Middle frontal gyrus (tissue), 1 donor: ENCODE results near the gene CDYL2.
"Not testable (repeated sequence)": the region's sequence is repeated elsewhere in the genome, so short reads cannot be mapped to it uniquely, and the experiment has no call there.

Experiments used
- DNase-seq: peaks from one replicate; pipeline ENCODE4 v3.0.0-alpha.2; 2015; ENCODE audit warnings: low spot score; ENCODE audit errors: extremely low spot score

CDYL2 gene, protein sequence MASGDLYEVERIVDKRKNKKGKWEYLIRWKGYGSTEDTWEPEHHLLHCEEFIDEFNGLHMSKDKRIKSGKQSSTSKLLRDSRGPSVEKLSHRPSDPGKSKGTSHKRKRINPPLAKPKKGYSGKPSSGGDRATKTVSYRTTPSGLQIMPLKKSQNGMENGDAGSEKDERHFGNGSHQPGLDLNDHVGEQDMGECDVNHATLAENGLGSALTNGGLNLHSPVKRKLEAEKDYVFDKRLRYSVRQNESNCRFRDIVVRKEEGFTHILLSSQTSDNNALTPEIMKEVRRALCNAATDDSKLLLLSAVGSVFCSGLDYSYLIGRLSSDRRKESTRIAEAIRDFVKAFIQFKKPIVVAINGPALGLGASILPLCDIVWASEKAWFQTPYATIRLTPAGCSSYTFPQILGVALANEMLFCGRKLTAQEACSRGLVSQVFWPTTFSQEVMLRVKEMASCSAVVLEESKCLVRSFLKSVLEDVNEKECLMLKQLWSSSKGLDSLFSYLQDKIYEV

DNA sequence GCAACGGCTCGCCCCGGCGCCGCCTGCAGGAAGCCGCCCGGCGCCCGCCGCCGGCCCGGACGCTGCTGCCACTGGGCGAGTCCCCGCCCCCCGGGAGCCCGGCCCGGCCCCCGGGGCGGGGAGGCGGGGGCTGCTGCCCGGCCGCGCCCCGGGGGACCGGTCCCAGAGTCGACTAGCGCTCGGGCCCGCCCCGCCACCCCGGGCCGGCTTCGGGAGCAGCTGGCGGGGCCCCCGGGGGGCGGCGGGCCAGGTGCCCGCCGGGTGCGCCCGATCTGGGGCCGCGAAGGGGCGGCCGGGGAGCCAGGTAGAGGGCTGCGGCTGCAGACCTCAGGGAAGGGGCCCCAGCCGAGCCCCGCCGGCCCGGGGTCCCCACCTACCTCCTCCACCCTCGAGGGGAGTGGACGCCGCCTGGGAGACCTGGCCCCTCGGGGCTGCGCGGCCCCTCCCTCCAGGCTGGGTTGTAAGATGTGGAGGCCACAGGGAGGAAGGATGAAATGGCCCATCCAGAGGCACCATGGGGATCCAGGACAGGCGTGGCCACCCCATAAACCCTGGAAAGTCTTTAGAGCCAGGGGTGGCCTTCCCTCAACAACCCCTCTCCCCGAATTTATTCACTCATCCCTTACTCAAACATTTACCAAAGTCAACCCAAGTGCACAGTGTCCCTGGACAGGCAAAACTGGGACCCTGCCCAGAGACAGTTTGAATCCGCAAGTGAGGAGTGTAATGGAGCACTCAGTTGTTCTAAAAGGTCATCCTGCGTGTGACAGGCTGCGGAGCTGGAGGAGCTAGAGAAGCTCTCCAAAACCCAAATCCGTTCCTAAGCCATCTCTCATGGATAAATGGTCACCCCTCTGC, at the start of gene CDYL2:
Gene CDYL2, minus strand, starts transcription at position 73 of the 858 bp plus-strand sequence. CDS start 425 bp downstream, outside the sequence.
- DNase-seq, result no peak

DNA sequence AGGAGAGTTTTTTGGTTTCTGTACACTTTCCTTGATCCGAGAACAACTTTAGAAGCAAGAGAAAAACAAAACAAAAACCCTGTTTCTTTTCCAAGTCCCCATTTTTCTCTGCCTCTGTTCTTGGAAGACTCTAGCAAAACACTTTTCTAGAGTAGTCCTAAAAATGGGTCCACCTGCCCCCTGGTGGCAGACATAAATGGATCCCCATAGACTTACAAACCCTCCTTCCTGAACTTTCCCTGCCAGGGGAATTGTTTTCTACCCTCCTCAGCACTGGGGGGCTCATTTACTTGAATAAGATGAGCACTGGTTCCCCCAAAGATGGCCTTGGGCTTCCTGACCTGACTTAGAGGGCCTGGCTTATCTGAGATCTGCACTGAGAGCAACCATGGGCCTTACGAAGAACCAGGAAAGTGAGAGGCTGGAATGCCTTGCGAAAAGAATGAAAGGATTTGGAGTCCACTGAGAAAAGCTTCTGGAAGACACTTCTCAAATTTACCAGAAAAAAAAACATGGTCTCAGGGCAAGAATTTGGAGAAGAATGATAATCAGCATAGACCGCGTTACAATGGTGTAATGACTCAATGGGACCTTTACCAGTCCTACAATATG, 48.0 kb upstream of the CDYL2 start:
- no peak for DNase-seq

- DNase-seq, result no peak
Measured at GRCh38 chr16:80851831-80852230, 47.4 kb upstream of the CDYL2 start.

GRCh38 chr16:80850757-80851156, 46.4 kb upstream of the CDYL2 start:
- DNase-seq, result no peak

DNA sequence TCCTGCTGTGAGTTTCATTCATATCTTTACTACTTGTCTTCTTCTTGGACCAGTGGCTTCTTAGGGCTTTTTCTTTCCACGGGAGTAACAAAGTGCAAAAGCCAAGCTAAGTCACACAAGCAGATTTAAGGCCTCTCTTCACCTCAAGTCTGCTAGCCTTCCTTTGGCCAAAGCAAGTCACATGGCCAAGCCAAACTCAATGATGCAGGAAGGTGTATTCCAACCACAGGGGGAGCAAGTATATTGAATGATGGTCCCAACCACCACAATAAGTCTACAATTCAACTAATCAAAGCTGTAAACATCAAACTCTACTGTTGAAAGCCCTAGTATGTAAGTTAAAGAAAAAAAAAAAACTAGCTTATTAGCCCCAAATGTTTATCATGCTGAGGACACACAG, 44.5 kb upstream of the CDYL2 start:
- DNase-seq, result no peak

- DNase-seq, result no peak
Measured at GRCh38 chr16:80846680-80847079, 42.3 kb upstream of the CDYL2 start.

GRCh38 chr16:80846275-80846674, 41.9 kb upstream of the CDYL2 start:
- DNase-seq, result no peak

DNA sequence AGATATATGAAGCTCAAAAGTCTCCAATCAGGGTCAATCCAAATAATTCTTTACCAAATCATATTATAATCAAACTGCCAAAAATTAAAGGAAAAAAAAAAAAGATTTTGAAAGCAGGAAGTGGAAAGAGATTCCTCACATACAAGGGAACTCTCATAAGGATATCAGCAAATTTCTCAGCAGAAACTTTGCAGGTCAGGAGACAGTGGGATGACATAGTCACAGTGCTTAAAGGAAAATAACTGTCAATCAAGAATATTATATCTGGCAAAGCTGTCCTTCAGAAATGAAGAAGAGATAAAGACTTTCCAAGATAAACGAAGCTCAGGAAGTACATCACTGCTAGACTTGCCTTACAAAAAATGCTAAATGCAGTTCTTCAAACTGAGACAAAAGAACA, 40.0 kb upstream of the CDYL2 start:
- DNase-seq, result no peak

DNA sequence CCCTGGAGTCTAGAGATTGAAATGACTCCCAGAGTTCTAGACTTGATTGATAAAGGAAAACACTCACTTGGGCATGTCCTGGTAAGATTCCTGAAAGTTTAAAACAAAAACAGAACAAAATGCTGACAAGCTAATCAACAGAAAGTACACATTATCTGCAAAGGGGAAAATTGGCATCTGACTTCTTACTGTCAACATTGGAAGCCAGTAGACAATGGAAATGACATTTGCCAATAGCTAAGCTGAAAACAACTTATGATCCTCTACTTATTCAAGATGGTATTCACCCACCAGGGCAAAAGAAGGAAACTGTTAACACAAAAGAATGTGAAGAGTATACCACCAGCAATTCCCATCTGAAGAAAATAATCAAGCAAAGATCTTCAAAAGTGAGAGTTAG, 36.8 kb upstream of the CDYL2 start:
- no peak for DNase-seq

- DNase-seq, result no peak
Measured at GRCh38 chr16:80837533-80838147, 33.2 kb upstream of the CDYL2 start.

DNA sequence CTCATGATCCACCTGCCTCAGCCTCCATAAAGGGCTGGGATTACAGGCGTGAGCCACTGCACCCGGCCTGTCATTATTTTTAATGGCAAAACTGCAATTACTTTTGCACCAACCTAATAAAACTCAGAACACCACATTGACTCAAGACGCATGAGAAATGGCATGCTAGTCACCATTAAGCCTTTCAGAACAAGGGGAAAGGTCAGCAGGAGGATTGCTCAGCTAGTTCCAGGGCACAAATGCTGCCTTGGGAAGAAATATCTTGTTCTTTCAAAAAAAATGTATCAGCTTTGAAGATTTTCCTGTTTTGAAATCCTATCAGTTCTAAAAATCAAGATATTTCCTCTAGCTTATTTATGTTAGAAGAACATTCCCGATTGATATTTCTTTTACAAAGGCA, 32.4 kb upstream of the CDYL2 start:
- no peak for DNase-seq

GRCh38 chr16:80836202-80836601, 31.8 kb upstream of the CDYL2 start:
- no peak for DNase-seq

GRCh38 chr16:80831039-80831438, 26.6 kb upstream of the CDYL2 start:
- no peak for DNase-seq

GRCh38 chr16:80828495-80828894, 24.1 kb upstream of the CDYL2 start:
- DNase-seq, result no peak

GRCh38 chr16:80827007-80827406, 22.6 kb upstream of the CDYL2 start:
- DNase-seq, result no peak

DNA sequence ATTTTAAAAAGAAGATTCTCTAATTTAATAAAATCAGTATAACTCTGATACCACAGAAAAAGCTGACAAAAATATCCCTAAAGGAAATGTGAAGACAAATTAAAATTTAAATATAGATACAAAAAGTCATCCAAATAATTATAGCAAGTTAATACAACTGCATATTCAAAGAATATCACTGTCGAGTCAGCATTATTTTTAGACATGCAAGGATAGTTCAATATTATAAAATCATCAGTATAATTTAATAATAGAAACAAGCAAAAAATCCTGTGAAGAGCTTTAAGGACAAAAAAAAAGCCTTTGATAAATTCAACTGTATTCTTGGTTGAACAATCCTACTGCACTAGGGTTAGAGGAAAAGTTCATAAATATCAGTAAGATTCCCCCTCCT, 21.0 kb upstream of the CDYL2 start:
- DNase-seq, result no peak

- DNase-seq, result no peak
Measured at GRCh38 chr16:80824623-80825364, 20.4 kb upstream of the CDYL2 start.

- DNase-seq, result no peak
Measured at GRCh38 chr16:80819988-80820387, 15.6 kb upstream of the CDYL2 start.

DNA sequence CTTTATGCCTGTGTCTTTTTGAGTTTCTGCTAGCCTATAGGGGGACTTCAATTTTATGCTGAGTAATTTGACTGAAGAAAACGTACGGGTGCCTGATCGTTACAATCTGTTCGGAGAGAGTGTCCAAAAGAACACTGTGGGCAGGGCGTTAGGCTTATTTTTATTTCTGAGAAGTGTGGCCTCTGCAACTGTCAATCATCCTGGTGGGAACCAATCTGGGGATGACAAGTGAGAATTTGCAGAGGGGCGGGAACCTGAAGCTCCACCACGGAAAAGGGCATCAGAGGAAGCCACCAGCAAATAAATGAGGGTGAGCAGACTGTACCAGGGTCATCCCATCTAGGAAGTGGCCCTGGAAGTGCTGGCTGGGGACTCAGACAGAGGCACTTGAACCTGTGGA, 12.0 kb upstream of the CDYL2 start:
- DNase-seq, result no peak

- not testable (repeated sequence) for DNase-seq
Measured at GRCh38 chr16:80815278-80815677, 10.9 kb upstream of the CDYL2 start.

- no peak for DNase-seq
Measured at GRCh38 chr16:80812593-80812992, 8.2 kb upstream of the CDYL2 start.
